GM23338 (cell line): ENCODE measurements around the gene MRPL37. TPM values are rescaled to one million over a fixed set of nuclear protein-coding genes. Genes with fewer than 3 reads are reported as not detected.

Experiments used
- ATAC-seq: fragments of 200-7000 bp; cut with Tn5 transposase; 3 replicates; pipeline ENCODE4 v1.9.1; 2020
- DNase-seq: peaks from one replicate; pipeline ENCODE4 v3.0.0-alpha.2; 2015; ENCODE audit warnings: low spot score
- H2AFZ ChIP-seq: fragments of 200-600 bp; sonication (generic); 2 replicates; pipeline ENCODE4 v1.8.0; 2016; ENCODE audit warnings: antibody characterized with exemption, mild to moderate bottlenecking, moderate library complexity
- H3F3A ChIP-seq: fragments of 200-600 bp; sonication (generic); replicated peaks from 2 replicates; pipeline ENCODE4 v1.8.0; 2017; ENCODE audit warnings: antibody characterized with exemption, mixed run types, low read depth
- H3K27ac ChIP-seq: fragments of 200-600 bp; sonication (generic); 2 replicates; pipeline ENCODE4 v1.6.1; 2016; ENCODE audit warnings: low read depth
- H3K27me3 ChIP-seq: fragments of 200-600 bp; sonication (generic); 2 replicates; pipeline ENCODE4 v1.8.0; 2016; ENCODE audit warnings: mild to moderate bottlenecking, mixed run types, moderate library complexity; ENCODE audit not compliant: insufficient read depth
- H3K36me3 ChIP-seq: fragments of 200-600 bp; sonication (generic); 2 replicates; pipeline ENCODE4 v1.8.0; 2016; ENCODE audit warnings: mild to moderate bottlenecking; ENCODE audit not compliant: insufficient read depth
- H3K4me1 ChIP-seq: fragments of 200-600 bp; sonication (generic); 2 replicates; pipeline ENCODE4 v1.8.0; 2016; ENCODE audit warnings: mild to moderate bottlenecking, moderate library complexity; ENCODE audit not compliant: insufficient read depth
- H3K4me2 ChIP-seq: fragments of 200-600 bp; sonication (generic); 2 replicates; pipeline ENCODE4 v1.7.1; 2017; ENCODE audit warnings: mixed run types
- H3K4me3 ChIP-seq: fragments of 200-600 bp; sonication (generic); 2 replicates; pipeline ENCODE4 v1.6.1; 2016; ENCODE audit warnings: mixed run types
- H3K79me2 ChIP-seq: fragments of 200-600 bp; sonication (generic); replicated peaks from 2 replicates; pipeline ENCODE4 v1.8.0; 2017; ENCODE audit warnings: mild to moderate bottlenecking; ENCODE audit not compliant: insufficient read depth
- H3K9me2 ChIP-seq: fragments of 200-600 bp; sonication (generic); 2 replicates; pipeline ENCODE4 v1.8.0; 2017; ENCODE audit not compliant: insufficient read depth
- H4K20me1 ChIP-seq: fragments of 200-600 bp; sonication (generic); replicated peaks from 2 replicates; pipeline ENCODE4 v1.8.0; 2017; ENCODE audit warnings: mild to moderate bottlenecking; ENCODE audit not compliant: insufficient read depth
- H3K27ac Mint-ChIP-seq: 2 replicates; pipeline ENCODE4 v1.8.0; 2020; ENCODE audit warnings: inconsistent platforms, mild to moderate bottlenecking, moderate library complexity, mixed read lengths
- H3K27me3 Mint-ChIP-seq: 3 replicates; pipeline ENCODE4 v1.8.0; 2022; ENCODE audit warnings: low read depth, mild to moderate bottlenecking, moderate library complexity, mixed read lengths, inconsistent platforms; ENCODE audit not compliant: insufficient read depth, poor library complexity
- H3K36me3 Mint-ChIP-seq: 3 replicates; pipeline ENCODE4 v1.8.0; 2021; ENCODE audit warnings: low read depth, mild to moderate bottlenecking, inconsistent platforms, moderate library complexity, mixed read lengths
- H3K4me1 Mint-ChIP-seq: 3 replicates; pipeline ENCODE4 v1.8.0; 2020; ENCODE audit warnings: mild to moderate bottlenecking, inconsistent platforms, mixed read lengths
- H3K4me3 Mint-ChIP-seq: 3 replicates; pipeline ENCODE4 v1.8.0; 2021; ENCODE audit warnings: moderate library complexity, mild to moderate bottlenecking, inconsistent platforms, mixed read lengths
- H3K9me3 Mint-ChIP-seq: 3 replicates; pipeline ENCODE4 v1.8.0; 2020; ENCODE audit warnings: moderate library complexity, mild to moderate bottlenecking, inconsistent platforms, mixed read lengths
- EZH2phosphoT487 ChIP-seq: fragments of 200-600 bp; sonication (generic); IDR thresholded peaks from one replicate; pipeline ENCODE4 v1.8.1; 2018; ENCODE audit warnings: antibody characterized with exemption; ENCODE audit not compliant: unreplicated experiment
- polyA plus RNA-seq: library from polyadenylated mRNA; unstranded; fragments of >200 nt; fragmentation: Nextera tagmentation; extraction: Ambion mirVana; gene quantifications from 2 replicates; pipeline ENCODE4 v1.2.1, GENCODE V29; 2016
- total RNA-seq: library from RNA; depleted of rRNA; stranded (reverse); fragments of >200 nt; shearing (Covaris generic); gene quantifications from 2 replicates; pipeline ENCODE4 v1.2.3, GENCODE V29; 2014; rRNA removed
- TF ChIP-seq, protein P1 (sequence below): IDR thresholded peaks from one replicate; pipeline ENCODE4 v1.6.1; 2018; ENCODE audit warnings: antibody characterized with exemption; ENCODE audit not compliant: unreplicated experiment

Gene MRPL37
- total and polyA plus RNA-seq, 2 experiments from 2014 or later, result 130 to 155 TPM

DNA sequence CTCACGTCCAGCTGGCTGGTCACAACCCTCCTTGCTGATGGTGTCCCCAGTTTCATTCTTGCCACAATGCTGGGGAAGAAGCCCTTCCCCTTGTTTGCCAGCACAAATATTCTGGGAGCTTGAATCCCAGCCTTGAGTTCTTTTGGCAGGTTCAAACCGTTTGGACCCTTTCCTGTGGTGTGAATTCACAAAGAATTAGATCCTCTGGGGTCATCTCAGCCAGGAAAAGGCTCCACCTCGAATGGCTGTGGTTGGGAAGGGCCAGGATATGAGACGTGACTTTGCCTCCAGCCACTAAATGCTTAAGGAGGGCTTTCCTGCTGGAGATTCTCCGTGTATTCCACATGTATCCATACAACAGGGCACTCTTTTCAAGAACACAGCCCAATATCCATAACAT lies 66.9 kb downstream of the MRPL37 start:
- Histone ChIP-seq H3K9me2 (no peaks in the 10 kb centered on the region), H3K79me2 (peaks cover 68% of the 10 kb centered on the region), H3K4me2 (no peak overlapping the region), H4K20me1 (peaks cover 34% of the 10 kb centered on the region), H3K4me3 (no peak overlapping the region), H3K27ac (no peak overlapping the region), H3K36me3 (no peaks in the 10 kb centered on the region; the same call in 1 of the 2 replicates), H3F3A (no peaks in the 10 kb centered on the region), H3K27me3 (no peaks in the 10 kb centered on the region), H3K4me1 (no peaks in the 10 kb centered on the region), H2AFZ (no peak overlapping the region)
- Mint-ChIP-seq H3K9me3 (no peaks in the 10 kb centered on the region), H3K27ac (no peak overlapping the region), H3K27me3 (peaks cover 22% of the 10 kb centered on the region), H3K4me3 (no peak overlapping the region), H3K36me3 (peaks cover 8% of the 10 kb centered on the region; the same call in 2 of the 3 replicates), H3K4me1 (peaks cover 13% of the 10 kb centered on the region)
- TF ChIP-seq, protein P1, sequence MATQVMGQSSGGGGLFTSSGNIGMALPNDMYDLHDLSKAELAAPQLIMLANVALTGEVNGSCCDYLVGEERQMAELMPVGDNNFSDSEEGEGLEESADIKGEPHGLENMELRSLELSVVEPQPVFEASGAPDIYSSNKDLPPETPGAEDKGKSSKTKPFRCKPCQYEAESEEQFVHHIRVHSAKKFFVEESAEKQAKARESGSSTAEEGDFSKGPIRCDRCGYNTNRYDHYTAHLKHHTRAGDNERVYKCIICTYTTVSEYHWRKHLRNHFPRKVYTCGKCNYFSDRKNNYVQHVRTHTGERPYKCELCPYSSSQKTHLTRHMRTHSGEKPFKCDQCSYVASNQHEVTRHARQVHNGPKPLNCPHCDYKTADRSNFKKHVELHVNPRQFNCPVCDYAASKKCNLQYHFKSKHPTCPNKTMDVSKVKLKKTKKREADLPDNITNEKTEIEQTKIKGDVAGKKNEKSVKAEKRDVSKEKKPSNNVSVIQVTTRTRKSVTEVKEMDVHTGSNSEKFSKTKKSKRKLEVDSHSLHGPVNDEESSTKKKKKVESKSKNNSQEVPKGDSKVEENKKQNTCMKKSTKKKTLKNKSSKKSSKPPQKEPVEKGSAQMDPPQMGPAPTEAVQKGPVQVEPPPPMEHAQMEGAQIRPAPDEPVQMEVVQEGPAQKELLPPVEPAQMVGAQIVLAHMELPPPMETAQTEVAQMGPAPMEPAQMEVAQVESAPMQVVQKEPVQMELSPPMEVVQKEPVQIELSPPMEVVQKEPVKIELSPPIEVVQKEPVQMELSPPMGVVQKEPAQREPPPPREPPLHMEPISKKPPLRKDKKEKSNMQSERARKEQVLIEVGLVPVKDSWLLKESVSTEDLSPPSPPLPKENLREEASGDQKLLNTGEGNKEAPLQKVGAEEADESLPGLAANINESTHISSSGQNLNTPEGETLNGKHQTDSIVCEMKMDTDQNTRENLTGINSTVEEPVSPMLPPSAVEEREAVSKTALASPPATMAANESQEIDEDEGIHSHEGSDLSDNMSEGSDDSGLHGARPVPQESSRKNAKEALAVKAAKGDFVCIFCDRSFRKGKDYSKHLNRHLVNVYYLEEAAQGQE, result no peak
- TF ChIP-seq EZH2phosphoT487, result no peak
- ATAC-seq (no peak), DNase-seq (no peak)

Other genes starting within 250 kb of the MRPL37 start
- gene LDLRAD1, start 182.0 kb upstream of the MRPL37 start, total RNA-seq, result not detected in 2 replicates
- not detected in 2 replicates for gene LDLRAD1, start 182.0 kb upstream of the MRPL37 start, polyA plus RNA-seq
- 81.9 and 91.6 TPM in 2 replicates for gene TMEM59, start 147.0 kb upstream of the MRPL37 start, total RNA-seq
- 117 and 132 TPM in 2 replicates for gene TMEM59, start 147.0 kb upstream of the MRPL37 start, polyA plus RNA-seq
- gene TCEANC2, start 146.6 kb upstream of the MRPL37 start, total RNA-seq, result 6.0 and 6.4 TPM in 2 replicates
- 4.4 and 6.3 TPM in 2 replicates for gene TCEANC2, start 146.6 kb upstream of the MRPL37 start, polyA plus RNA-seq
- not detected in 2 replicates for gene CDCP2, start 47.2 kb upstream of the MRPL37 start, total RNA-seq
- not detected in 2 replicates for gene CDCP2, start 47.2 kb upstream of the MRPL37 start, polyA plus RNA-seq
- 8.4 and 11.5 TPM in 2 replicates for gene CYB5RL, start 137 bp upstream of the MRPL37 start, total RNA-seq
- gene CYB5RL, start 137 bp upstream of the MRPL37 start, polyA plus RNA-seq, result 5.9 and 6.4 TPM in 2 replicates
- gene SSBP3, start 206.2 kb downstream of the MRPL37 start, total RNA-seq, result 47.4 and 59.5 TPM in 2 replicates
- 68.6 and 82.3 TPM in 2 replicates for gene SSBP3, start 206.2 kb downstream of the MRPL37 start, polyA plus RNA-seq